Mesodermal cell (in vitro differentiated cells): ENCODE data around the gene N4BP2L1.

ENCODE experiments used
- H3K27ac ChIP-seq: 2 replicates; pipeline ENCODE4 v1.7.0; 2013; ENCODE audit warnings: mild to moderate bottlenecking, low read depth, low read length, moderate library complexity; ENCODE audit not compliant: severe bottlenecking
- H3K36me3 ChIP-seq: 2 replicates; pipeline ENCODE4 v1.7.1; 2013; ENCODE audit warnings: mild to moderate bottlenecking, low read length, moderate library complexity; ENCODE audit not compliant: control insufficient read depth, insufficient read depth
- H3K4me1 ChIP-seq: one replicate; pipeline ENCODE4 v1.7.1; 2013; ENCODE audit warnings: mild to moderate bottlenecking, low read length; ENCODE audit not compliant: insufficient read depth, control insufficient read depth, poor library complexity, severe bottlenecking
- H3K4me3 ChIP-seq: 2 replicates; pipeline ENCODE4 v1.7.0; 2013; ENCODE audit warnings: low read length, control low read depth, mild to moderate bottlenecking; ENCODE audit not compliant: insufficient read depth, poor library complexity, severe bottlenecking; ENCODE audit errors: extremely low read depth
- H3K9me3 ChIP-seq: 2 replicates; pipeline ENCODE4 v1.7.1; 2013; ENCODE audit warnings: mild to moderate bottlenecking, low read length, moderate library complexity; ENCODE audit not compliant: control insufficient read depth
- WGBS, 2 experiments: methylation state at CpG; one replicate each; pipeline ENCODE4 v1.1.5; 2013; ENCODE audit warnings: missing lambda C conversion rate in 2 of 2; ENCODE audit not compliant: insufficient coverage in 2 of 2; 5-methylcytosine and 5-hydroxymethylcytosine counted together

N4BP2L1 gene

DNA sequence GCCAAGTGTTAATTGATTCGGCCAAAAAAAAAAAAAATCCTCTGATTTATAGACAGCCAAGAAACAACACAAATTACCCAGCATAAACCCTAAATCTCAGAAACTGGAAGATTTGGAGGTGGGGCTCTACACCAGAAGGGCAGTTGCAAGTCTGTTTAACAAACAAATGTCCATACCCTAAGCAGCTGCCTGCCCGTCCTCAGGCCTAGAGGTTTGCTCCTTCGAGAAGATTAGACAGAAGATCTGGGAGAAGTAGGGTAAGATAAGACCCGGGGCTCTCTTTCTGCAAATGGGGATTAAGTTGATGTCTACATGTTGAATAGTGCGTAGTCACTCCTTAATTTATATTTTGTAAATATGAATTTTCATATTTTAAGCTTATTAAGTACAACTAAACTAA lies 3.4 kb upstream of the N4BP2L1 start:
- WGBS, 2 experiments: 100% methylated on average over 1 of the region's 5 CpGs; no CpG with 5 or more reads in 1 of the 2 experiments

DNA sequence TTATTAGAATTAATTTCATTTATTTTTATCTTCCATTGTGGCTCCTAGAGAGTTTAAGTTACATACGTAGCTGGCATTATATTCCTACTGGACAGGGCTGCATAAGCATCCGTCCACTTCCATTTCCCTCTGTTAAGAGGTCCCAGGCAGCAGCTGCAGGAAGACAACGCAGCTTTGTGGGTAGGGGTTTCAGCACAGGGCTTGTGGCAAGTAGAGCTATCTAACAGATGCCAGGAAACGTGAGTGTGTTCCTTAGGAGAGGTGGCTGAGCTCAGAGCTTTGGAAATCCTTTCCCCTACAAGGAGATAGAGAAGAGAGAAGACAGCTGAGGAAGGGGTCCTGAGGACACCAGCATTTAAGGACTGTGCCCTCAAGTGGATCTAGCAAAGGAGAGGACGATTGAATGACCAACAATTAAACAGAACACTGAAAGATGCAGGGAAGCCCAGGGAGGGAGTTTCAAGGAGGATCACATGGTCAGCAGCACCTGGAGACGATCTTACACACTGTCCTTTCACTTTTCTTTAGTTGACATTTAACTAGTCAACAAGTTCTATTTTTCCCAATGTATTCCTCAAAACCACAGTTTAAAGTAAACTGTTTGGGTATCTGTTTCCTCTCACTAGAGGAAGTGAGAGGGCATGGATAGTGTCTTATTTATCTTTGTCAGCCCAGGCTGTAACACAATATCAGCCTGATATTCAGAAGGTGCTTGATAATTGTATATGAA lies 2.3 kb upstream of the N4BP2L1 start:
- Histone ChIP-seq H3K4me3 (no peak overlapping the region), H3K4me1 (peaks cover 8% of the 10 kb centered on the region), H3K9me3 (no peaks in the 10 kb centered on the region), H3K27ac (peak overlapping the region; percentile 6), H3K36me3 (peaks cover 20% of the 10 kb centered on the region)
- WGBS, 2 experiments: 75 to 88% methylated on average over 2 to 5 of the region's 6 CpGs

More for the DNA sequence above, 3.4 kb upstream of the N4BP2L1 start:
- peaks cover 8% of the 10 kb centered on the region for H3K4me1 ChIP-seq
- H3K4me3 ChIP-seq: no peak overlapping the region
- peaks cover 20% of the 10 kb centered on the region for H3K36me3 ChIP-seq
- H3K27ac ChIP-seq: no peak overlapping the region
- H3K9me3 ChIP-seq: no peaks in the 10 kb centered on the region

DNA sequence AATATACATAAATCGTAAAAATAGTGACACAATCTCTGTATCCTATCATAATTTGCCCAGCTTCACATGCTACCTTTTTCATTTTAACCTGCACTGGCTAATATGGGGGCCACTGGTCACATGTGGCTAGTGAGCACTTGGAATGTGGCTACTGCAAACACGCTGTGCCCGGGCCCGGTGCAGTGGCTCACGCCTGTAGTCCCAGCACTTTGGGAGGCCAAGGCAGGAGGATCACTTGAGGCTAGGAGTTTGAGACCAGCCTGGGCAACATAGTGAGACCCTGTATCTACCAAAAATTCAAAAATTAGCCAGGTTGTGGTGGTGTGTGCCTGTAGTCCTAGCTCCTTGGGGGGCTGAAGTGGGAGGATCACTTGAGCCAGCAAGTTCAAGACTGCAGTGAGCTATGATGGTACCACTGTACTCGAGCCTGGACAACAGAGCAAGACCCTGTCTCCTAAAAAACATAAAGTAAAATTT lies 1.5 kb upstream of the N4BP2L1 start:
- H3K4me3 ChIP-seq: no peak overlapping the region
- H3K27ac ChIP-seq: no peak overlapping the region
- peaks cover 8% of the 10 kb centered on the region for H3K4me1 ChIP-seq
- H3K9me3 ChIP-seq: no peaks in the 10 kb centered on the region
- H3K36me3 ChIP-seq: peaks cover 20% of the 10 kb centered on the region
- WGBS, 2 experiments: 82 to 100% methylated on average over 4 of the region's 6 CpGs

GRCh38 chr13:32428581-32429432 lies 877 bp upstream of the N4BP2L1 start:
- Histone ChIP-seq H3K4me3 (peak overlapping the region; percentile 53), H3K36me3 (peaks cover 20% of the 10 kb centered on the region), H3K27ac (no peak overlapping the region), H3K9me3 (no peaks in the 10 kb centered on the region), H3K4me1 (peaks cover 8% of the 10 kb centered on the region)
- WGBS, 2 experiments: 92 to 94% methylated on average over 2 to 6 of the region's 9 CpGs

DNA sequence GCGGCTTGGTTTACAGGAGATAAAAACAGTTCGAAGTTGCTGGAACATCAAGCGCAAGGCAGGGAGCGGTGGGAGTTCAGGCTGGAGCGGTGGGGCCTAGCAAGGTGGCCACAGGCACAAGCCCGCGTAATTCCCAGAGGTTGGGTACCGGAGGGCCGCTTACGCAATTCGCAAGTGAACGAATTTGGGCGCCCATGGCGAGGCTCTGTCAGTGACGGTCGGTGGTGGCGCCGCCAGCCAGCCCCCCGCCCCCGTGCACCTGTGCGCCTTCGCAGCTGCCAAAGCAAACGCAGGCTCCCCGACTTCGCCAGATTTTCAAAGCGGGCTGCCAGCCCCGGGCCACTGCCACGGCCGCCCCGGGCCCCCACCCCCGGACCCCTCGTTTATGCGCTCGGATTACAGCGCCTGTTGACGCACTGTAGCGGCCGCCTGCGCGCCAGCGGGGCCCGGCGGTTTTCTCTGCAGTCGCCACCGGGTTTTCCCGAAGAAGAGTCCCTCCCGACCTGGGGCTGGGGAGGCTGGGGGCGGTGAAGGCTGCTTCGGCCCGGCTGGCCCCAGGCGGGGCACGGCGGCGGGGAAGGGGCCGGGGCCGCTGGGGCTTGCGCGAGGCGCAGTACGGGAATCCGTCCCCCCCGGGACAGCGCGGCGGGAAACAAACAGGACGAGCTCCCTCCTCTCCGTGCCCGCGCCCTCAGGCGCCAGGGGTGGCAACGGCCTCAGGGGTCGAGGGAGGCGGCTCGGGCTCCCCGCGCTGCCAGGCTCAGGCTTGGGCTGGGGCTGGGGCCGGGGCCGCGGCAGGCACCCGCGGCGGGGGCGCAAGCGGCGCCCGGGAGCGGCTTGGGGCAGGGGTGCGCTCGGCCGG lies 709 bp downstream of the N4BP2L1 start:
- Histone ChIP-seq H3K9me3 (no peaks in the 10 kb centered on the region), H3K4me1 (peaks cover 8% of the 10 kb centered on the region), H3K4me3 (peak overlapping the region; percentile 53), H3K36me3 (peaks cover 20% of the 10 kb centered on the region), H3K27ac (no peak overlapping the region)
- WGBS, 2 experiments: 5 to 6% methylated on average over 67 to 77 of the region's 90 CpGs

- H3K27ac ChIP-seq: no peak overlapping the region
- H3K4me1 ChIP-seq: peaks cover 8% of the 10 kb centered on the region
- H3K4me3 ChIP-seq: no peak overlapping the region
- no peaks in the 10 kb centered on the region for H3K9me3 ChIP-seq
- peaks cover 18% of the 10 kb centered on the region for H3K36me3 ChIP-seq
- WGBS, 2 experiments: 77 to 78% methylated on average over 16 to 17 of the region's 19 CpGs
Measured at GRCh38 chr13:32426191-32426989, 1.5 kb downstream of the N4BP2L1 start.

DNA sequence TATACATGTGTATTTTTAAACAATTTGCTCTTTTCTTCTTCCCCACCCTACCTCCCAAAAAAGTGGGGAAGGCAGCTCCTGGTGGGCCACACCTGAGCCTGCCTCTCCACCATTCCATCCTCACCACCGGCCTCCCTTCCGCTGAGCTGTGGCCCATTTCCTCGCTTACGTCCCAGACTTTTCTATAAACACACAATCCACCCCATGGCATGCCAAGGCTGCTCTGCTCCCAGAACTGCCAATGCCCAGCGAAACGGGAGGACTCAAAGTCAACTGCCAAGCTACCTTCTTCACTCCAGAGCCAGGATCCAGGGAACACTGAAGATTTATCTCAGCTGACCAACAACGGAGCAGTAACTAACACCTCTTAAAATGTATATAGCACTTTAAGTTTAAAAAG lies 2.8 kb downstream of the N4BP2L1 start:
- 88 to 98% methylated on average over 6 of the region's 7 CpGs for WGBS, 2 experiments
- Histone ChIP-seq H3K4me1 (peaks cover 8% of the 10 kb centered on the region), H3K4me3 (no peak overlapping the region), H3K27ac (no peak overlapping the region), H3K36me3 (peaks cover 16% of the 10 kb centered on the region), H3K9me3 (peaks cover under 1% of the 10 kb centered on the region)

GRCh38 chr13:32423592-32423991 lies 4.3 kb downstream of the N4BP2L1 start:
- H3K4me3 ChIP-seq: no peak overlapping the region
- peaks cover 6% of the 10 kb centered on the region for H3K4me1 ChIP-seq
- 100% methylated on average over 3 of the region's 3 CpGs for WGBS, 2 experiments
- H3K9me3 ChIP-seq: peaks cover 7% of the 10 kb centered on the region
- H3K27ac ChIP-seq: no peak overlapping the region
- H3K36me3 ChIP-seq: peaks cover 1% of the 10 kb centered on the region

- 86 to 100% methylated on average over 1 to 2 of the region's 2 CpGs for WGBS, 2 experiments
- H3K4me1 ChIP-seq: no peaks in the 10 kb centered on the region
- H3K36me3 ChIP-seq: no peaks in the 10 kb centered on the region
- no peak overlapping the region for H3K27ac ChIP-seq
- peaks cover 12% of the 10 kb centered on the region for H3K9me3 ChIP-seq
- H3K4me3 ChIP-seq: no peak overlapping the region
Measured at GRCh38 chr13:32419862-32420261, 8.1 kb downstream of the N4BP2L1 start.

DNA sequence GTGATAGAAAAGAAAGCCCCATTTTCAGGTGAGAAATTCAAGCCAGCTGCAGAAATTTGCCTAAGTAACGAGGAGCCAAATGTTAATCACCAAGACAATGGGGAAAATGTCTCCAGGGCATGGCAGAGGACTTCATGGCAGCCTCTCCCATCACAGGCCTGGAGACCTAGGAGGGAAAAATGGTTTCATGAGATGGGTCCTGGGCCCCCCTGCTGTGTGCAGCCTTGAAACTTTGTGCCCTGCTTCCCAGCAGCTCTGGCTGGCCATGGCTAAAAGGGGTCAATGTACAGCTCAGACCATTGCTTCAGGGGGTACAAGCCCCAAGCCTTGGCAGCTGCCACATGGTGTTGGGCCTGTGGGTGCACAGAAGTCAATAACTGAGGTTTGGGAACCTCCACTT lies 9.9 kb downstream of the N4BP2L1 start:
- no peak overlapping the region for H3K4me3 ChIP-seq
- no peaks in the 10 kb centered on the region for H3K36me3 ChIP-seq
- no peaks in the 10 kb centered on the region for H3K4me1 ChIP-seq
- WGBS, 2 experiments: 80 to 100% methylated on average over 1 of the region's 1 CpG
- H3K9me3 ChIP-seq: peaks cover 12% of the 10 kb centered on the region
- H3K27ac ChIP-seq: no peak overlapping the region
